ENCODE results near the gene THAP8.

DNA sequence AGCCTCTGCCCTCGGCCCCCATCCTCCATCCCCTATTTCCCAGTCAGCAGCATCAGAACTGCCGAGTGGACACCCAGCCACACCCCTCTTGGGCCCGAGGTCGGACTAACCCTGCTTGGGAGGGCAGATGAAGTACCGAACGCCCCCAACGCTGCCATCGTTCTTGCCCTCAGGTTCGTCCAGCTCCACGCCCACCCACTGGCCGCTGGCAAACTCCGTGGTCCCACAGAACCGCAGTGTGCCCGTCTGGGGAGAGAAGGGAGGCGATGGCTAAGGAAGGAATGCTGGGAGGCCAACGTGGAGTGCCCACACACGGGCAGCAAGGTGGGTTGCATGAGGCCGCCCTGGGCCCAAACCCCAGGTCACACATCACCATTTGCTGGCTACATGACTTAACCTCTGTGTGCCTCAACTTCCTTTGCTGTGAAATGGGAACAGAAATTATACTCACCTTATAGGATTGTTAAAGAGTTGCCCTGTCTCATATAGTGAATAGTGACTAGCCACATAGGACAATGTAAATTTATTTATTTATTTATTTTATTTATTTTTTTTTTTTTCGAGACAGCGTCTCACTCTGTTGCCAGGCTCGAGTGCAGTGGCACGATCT, 34.9 kb downstream of the THAP8 start:
- TF ChIP-seq EZH2 (IDR thresholded peaks at IDR 0.05) = no peak
- no peak for TF ChIP-seq POLR2AphosphoS5 (IDR thresholded peaks at IDR 0.05; ENCODE audit: borderline replicate concordance, low read depth, low read length)
- TF ChIP-seq FOXP2 (optimal IDR thresholded peaks at IDR 0.05; ENCODE audit: control extremely low read depth, extremely low read length, insufficient read depth) = no peak

Data from SK-N-MC (cell line).